IMR-90 (cell line): ENCODE measurements around the gene APLF. TPM values are rescaled to one million over a fixed set of nuclear protein-coding genes. Genes with fewer than 3 reads are reported as not detected.

Experiments used
- ATAC-seq: fragments of 200-7000 bp; cut with Tn5 transposase; 2 replicates; pipeline ENCODE4 v1.9.1; 2020; ENCODE audit warnings: low read depth, mild to moderate bottlenecking, moderate library complexity
- BruUV-seq: library from RNA; stranded (reverse); fragments of 400-500 nt; replicated peaks from 2 replicates; lab custom pipeline; 2021; lab: Mats Ljungman, UMichigan
- CTCF ChIA-PET: fragments of 300-600 bp; formaldehyde crosslinking; extraction: SDS; loops from one replicate; lab custom pipeline; 2021; ENCODE audit warnings: antibody characterized with exemption; lab: Yijun Ruan, JAX
- POLR2A ChIA-PET: fragments of 300-600 bp; sonication (Branson Sonifier 250); formaldehyde crosslinking; loops from one replicate; lab custom pipeline; 2022; ENCODE audit warnings: antibody characterized with exemption; ENCODE audit not compliant: unreplicated experiment; lab: Charles Lee
- DNase-seq: peaks from one replicate; pipeline ENCODE4 v3.0.0; 2013
- H2AFZ ChIP-seq: replicated peaks from 2 replicates; pipeline ENCODE3; 2013; ENCODE audit warnings: low read length, mild to moderate bottlenecking; ENCODE audit not compliant: poor library complexity
- H2AK5ac ChIP-seq: 2 replicates; pipeline ENCODE4 v1.6.1; 2013; ENCODE audit warnings: low read depth, low read length, inconsistent platforms
- H2AK9ac ChIP-seq: replicated peaks from 2 replicates; pipeline ENCODE3; 2013; ENCODE audit warnings: mild to moderate bottlenecking, low read depth, low read length, moderate library complexity; ENCODE audit not compliant: poor library complexity
- H2BK120ac ChIP-seq: 2 replicates; pipeline ENCODE4 v1.6.1; 2013; ENCODE audit warnings: low read depth, low read length, inconsistent platforms
- H2BK15ac ChIP-seq: 3 replicates; pipeline ENCODE4 v1.6.1; 2013; ENCODE audit warnings: low read depth, low read length, inconsistent platforms
- H2BK20ac ChIP-seq: 2 replicates; pipeline ENCODE4 v1.6.1; 2013; ENCODE audit warnings: low read depth, mild to moderate bottlenecking, inconsistent platforms, low read length, moderate library complexity
- H2BK5ac ChIP-seq: 2 replicates; pipeline ENCODE4 v1.6.1; 2013; ENCODE audit warnings: mild to moderate bottlenecking, low read depth, low read length, inconsistent platforms; ENCODE audit not compliant: poor library complexity, severe bottlenecking
- H3K14ac ChIP-seq: replicated peaks from 2 replicates; pipeline ENCODE4 v1.6.1; 2013; ENCODE audit warnings: low read depth, low read length, inconsistent platforms
- H3K18ac ChIP-seq: 2 replicates; pipeline ENCODE4 v1.6.1; 2013; ENCODE audit warnings: low read depth, low read length, control low read depth
- H3K23ac ChIP-seq: 2 replicates; pipeline ENCODE4 v1.6.1; 2013; ENCODE audit warnings: low read depth, low read length, inconsistent platforms
- H3K27ac ChIP-seq: 2 replicates; pipeline ENCODE4 v1.5.1; 2013; ENCODE audit warnings: mild to moderate bottlenecking, control low read depth, low read length; ENCODE audit not compliant: insufficient read depth
- H3K27me3 ChIP-seq: 2 replicates; pipeline ENCODE4 v1.6.1; 2013; ENCODE audit warnings: low read length; ENCODE audit not compliant: control insufficient read depth, insufficient read depth
- H3K36me3 ChIP-seq: 2 replicates; pipeline ENCODE4 v1.6.1; 2013; ENCODE audit warnings: low read length, mixed read lengths; ENCODE audit not compliant: control insufficient read depth, insufficient read depth
- H3K4ac ChIP-seq: 2 replicates; pipeline ENCODE4 v1.6.1; 2013; ENCODE audit warnings: low read depth, low read length, inconsistent platforms
- H3K4me1 ChIP-seq: 2 replicates; pipeline ENCODE4 v1.6.1; 2013; ENCODE audit warnings: low read length, mixed read lengths; ENCODE audit not compliant: control insufficient read depth, insufficient read depth
- H3K4me2 ChIP-seq: 2 replicates; pipeline ENCODE4 v1.6.1; 2013; ENCODE audit warnings: low read depth, mild to moderate bottlenecking, control low read depth, low read length, moderate library complexity
- H3K4me3 ChIP-seq: 2 replicates; pipeline ENCODE4 v1.5.1; 2013; ENCODE audit warnings: low read depth, mild to moderate bottlenecking, control low read depth, low read length, moderate library complexity; ENCODE audit not compliant: insufficient read depth
- H3K56ac ChIP-seq: 2 replicates; pipeline ENCODE4 v1.6.1; 2013; ENCODE audit warnings: low read length, inconsistent platforms; ENCODE audit not compliant: insufficient read depth; ENCODE audit errors: extremely low read depth
- H3K79me1 ChIP-seq, 2 experiments: 2 replicates each; pipeline ENCODE4 v1.6.1; 2013; ENCODE audit warnings: low read length in 2 of 2, inconsistent platforms in 1 of 2, low read depth in 1 of 2
- H3K9ac ChIP-seq: 2 replicates; pipeline ENCODE4 v1.6.1; 2013; ENCODE audit warnings: low read depth, low read length, control low read depth
- H3K9me1 ChIP-seq: 2 replicates; pipeline ENCODE4 v1.6.1; 2013; ENCODE audit warnings: low read length, inconsistent platforms; ENCODE audit not compliant: insufficient read depth
- H3K9me3 ChIP-seq: 2 replicates; pipeline ENCODE4 v1.6.1; 2013; ENCODE audit warnings: low read length; ENCODE audit not compliant: control insufficient read depth, insufficient read depth
- H4K20me1 ChIP-seq: 2 replicates; pipeline ENCODE4 v1.6.1; 2013; ENCODE audit warnings: low read length, inconsistent platforms; ENCODE audit not compliant: insufficient read depth
- H4K5ac ChIP-seq: 2 replicates; pipeline ENCODE4 v1.6.1; 2013; ENCODE audit warnings: mild to moderate bottlenecking, low read depth, low read length, control low read depth
- H4K8ac ChIP-seq, 2 experiments: 2 replicates each; pipeline ENCODE4 v1.6.1; 2013; ENCODE audit warnings: low read depth in 2 of 2, low read length in 2 of 2, control low read depth in 1 of 2, inconsistent platforms in 1 of 2
- H4K91ac ChIP-seq: 2 replicates; pipeline ENCODE4 v1.6.1; 2013; ENCODE audit warnings: low read depth, low read length, inconsistent platforms; ENCODE audit not compliant: insufficient read depth
- BHLHE40 ChIP-seq: fragments of 150-350 bp; IDR thresholded peaks from 2 replicates; pipeline ENCODE4 v1.6.1; 2016; ENCODE audit warnings: mild to moderate bottlenecking, low read depth, low read length
- CEBPB ChIP-seq: IDR thresholded peaks from 2 replicates; pipeline ENCODE4 v1.6.1; 2012; ENCODE audit warnings: low read depth, low read length, improper control_type of control experiment
- CHD1 ChIP-seq: IDR thresholded peaks from 2 replicates; pipeline ENCODE4 v1.6.1; 2012; ENCODE audit warnings: low read depth, low read length, improper control_type of control experiment
- MAFK ChIP-seq: IDR thresholded peaks from 2 replicates; pipeline ENCODE4 v1.6.1; 2012; ENCODE audit warnings: low read depth, low read length, improper control_type of control experiment
- NFE2L2 ChIP-seq: fragments of 150-350 bp; IDR thresholded peaks from 2 replicates; pipeline ENCODE4 v1.6.1; 2016; ENCODE audit warnings: low read depth, mild to moderate bottlenecking, low read length
- POLR2A ChIP-seq: IDR thresholded peaks from 2 replicates; pipeline ENCODE4 v1.6.1; 2012; ENCODE audit warnings: mild to moderate bottlenecking, low read depth, low read length
- RAD21 ChIP-seq: IDR thresholded peaks from 2 replicates; pipeline ENCODE4 v1.6.1; 2012; ENCODE audit warnings: low read length, improper control_type of control experiment
- RCOR1 ChIP-seq: IDR thresholded peaks from 2 replicates; pipeline ENCODE4 v1.6.1; 2012; ENCODE audit warnings: mild to moderate bottlenecking, low read length, improper control_type of control experiment; ENCODE audit not compliant: insufficient replicate concordance
- RFX5 ChIP-seq: IDR thresholded peaks from 2 replicates; pipeline ENCODE4 v1.8.0; 2012; ENCODE audit warnings: low read depth, mild to moderate bottlenecking, low read length, moderate library complexity
- SMC3 ChIP-seq: fragments of 150-350 bp; IDR thresholded peaks from 2 replicates; pipeline ENCODE4 v1.6.1; 2016; ENCODE audit warnings: low read depth, mild to moderate bottlenecking, antibody characterized with exemption, low read length, moderate library complexity
- WGBS, 2 experiments: methylation state at CpG; one replicate each; pipeline versions ENCODE4 v1.1.5 to v1.1.7; 2013; ENCODE audit warnings: missing lambda C conversion rate in 2 of 2; ENCODE audit not compliant: insufficient read length in 1 of 2; ENCODE audit errors: extremely low coverage in 2 of 2; 5-methylcytosine and 5-hydroxymethylcytosine counted together
- dilution Hi-C: fragments of 300-500 bp; cut with HindIII; formaldehyde crosslinking; loops from one replicate; pipeline ENCODE4 v1.14.3; 2018; ENCODE audit warnings: low sequenced_read_pairs; ENCODE audit not compliant: unreplicated experiment
- in situ Hi-C: fragments of 300-500 bp; cut with MboI; formaldehyde crosslinking; loops from 3 replicates; pipeline ENCODE4 v1.14.3; 2019; ENCODE audit warnings: low sequenced_read_pairs, inconsistent platforms, mixed read lengths
- intact Hi-C: fragments of 100-400 bp; cut with micrococcal nuclease; formaldehyde crosslinking; loops from 2 replicates; pipeline ENCODE4 v1.10.0; 2022
- polyA plus RNA-seq, 3 experiments: library from polyadenylated mRNA; depleted of rRNA; stranded (reverse); fragments of >200 nt; gene quantifications; 2 replicates each; pipeline ENCODE4 v1.2.3, GENCODE V29; 2012; ENCODE audit warnings: low replicate concordance in 1 of 3
- total RNA-seq: library from RNA; depleted of rRNA; stranded (reverse); fragments of >200 nt; gene quantifications from 2 replicates; pipeline ENCODE4 v1.2.3, GENCODE V29; 2012
- TF ChIP-seq, protein P1 (sequence below): fragments of 150-350 bp; IDR thresholded peaks from 2 replicates; pipeline ENCODE4 v1.6.1; 2017; ENCODE audit warnings: mild to moderate bottlenecking, antibody characterized with exemption, low read length, low read depth
- TF ChIP-seq, protein P2 (sequence below): conservative IDR thresholded peaks from 2 replicates; pipeline ENCODE4 v1.5.1; 2012; ENCODE audit warnings: mild to moderate bottlenecking, low read depth, low read length, improper control_type of control experiment

Gene APLF
- total and polyA plus RNA-seq, 2 of the 4 experiments (the other 2 are of a cell fraction) = 1.5 to 2.3 TPM

DNA sequence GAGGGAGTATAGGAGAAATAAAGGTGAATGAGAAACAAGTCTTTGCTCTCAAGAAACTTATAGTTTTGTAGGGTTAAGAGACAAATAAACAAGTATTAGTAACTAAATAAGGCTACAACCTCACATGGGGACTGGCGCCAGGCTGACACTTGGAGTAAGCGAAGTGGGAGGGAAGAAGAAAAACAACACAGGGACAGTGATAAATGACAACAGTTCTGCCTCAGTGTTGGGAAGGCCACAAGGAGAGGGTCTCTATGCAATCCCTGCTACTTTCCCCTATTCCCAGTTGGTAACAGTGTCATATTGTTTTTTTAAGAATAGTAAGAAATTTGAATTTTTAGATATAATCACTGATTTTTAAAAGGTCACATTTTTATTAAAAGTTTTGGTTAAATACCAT lies 4.0 kb downstream of the APLF start:
- dilution Hi-C loops = no loop called here
- ChIA-PET CTCF (no interaction called here), POLR2A (interaction anchor here (0.7 kb wide), 1 partner anchor 13 kb away, joined by 4 read pairs; no protein-coding TSS in a partner anchor)
- H3K23ac ChIP-seq = no peak overlapping the region
- H4K20me1 ChIP-seq = peaks cover 3% of the 10 kb centered on the region; the same call in 1 of the 2 replicates
- intact Hi-C loops = no loop called here
- H3K14ac ChIP-seq = no peak overlapping the region
- H2BK120ac ChIP-seq = no peak overlapping the region
- H4K5ac ChIP-seq = no peak overlapping the region
- 0 out of 2 replicates have a peak, but pooled peaks cover 2% of the 10 kb centered on the region for H3K9me1 ChIP-seq
- no peak overlapping the region for H3K4me2 ChIP-seq
- DNase-seq = no peak
- H2AK5ac ChIP-seq = no peak overlapping the region
- H2BK20ac ChIP-seq = no peak overlapping the region
- H3K4me1 ChIP-seq = peaks cover 2% of the 10 kb centered on the region; the same call in 1 of the 2 replicates
- no peak overlapping the region for H4K8ac ChIP-seq
- TF ChIP-seq MAFK (no peak), RFX5 (no peak), RAD21 (no peak), SMC3 (no peak), POLR2A (no peak), CEBPB (no peak), NFE2L2 (no peak), BHLHE40 (no peak), RCOR1 (no peak), CHD1 (no peak)
- TF ChIP-seq, protein P1, sequence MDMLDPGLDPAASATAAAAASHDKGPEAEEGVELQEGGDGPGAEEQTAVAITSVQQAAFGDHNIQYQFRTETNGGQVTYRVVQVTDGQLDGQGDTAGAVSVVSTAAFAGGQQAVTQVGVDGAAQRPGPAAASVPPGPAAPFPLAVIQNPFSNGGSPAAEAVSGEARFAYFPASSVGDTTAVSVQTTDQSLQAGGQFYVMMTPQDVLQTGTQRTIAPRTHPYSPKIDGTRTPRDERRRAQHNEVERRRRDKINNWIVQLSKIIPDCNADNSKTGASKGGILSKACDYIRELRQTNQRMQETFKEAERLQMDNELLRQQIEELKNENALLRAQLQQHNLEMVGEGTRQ = no peak
- TF ChIP-seq, protein P2, sequence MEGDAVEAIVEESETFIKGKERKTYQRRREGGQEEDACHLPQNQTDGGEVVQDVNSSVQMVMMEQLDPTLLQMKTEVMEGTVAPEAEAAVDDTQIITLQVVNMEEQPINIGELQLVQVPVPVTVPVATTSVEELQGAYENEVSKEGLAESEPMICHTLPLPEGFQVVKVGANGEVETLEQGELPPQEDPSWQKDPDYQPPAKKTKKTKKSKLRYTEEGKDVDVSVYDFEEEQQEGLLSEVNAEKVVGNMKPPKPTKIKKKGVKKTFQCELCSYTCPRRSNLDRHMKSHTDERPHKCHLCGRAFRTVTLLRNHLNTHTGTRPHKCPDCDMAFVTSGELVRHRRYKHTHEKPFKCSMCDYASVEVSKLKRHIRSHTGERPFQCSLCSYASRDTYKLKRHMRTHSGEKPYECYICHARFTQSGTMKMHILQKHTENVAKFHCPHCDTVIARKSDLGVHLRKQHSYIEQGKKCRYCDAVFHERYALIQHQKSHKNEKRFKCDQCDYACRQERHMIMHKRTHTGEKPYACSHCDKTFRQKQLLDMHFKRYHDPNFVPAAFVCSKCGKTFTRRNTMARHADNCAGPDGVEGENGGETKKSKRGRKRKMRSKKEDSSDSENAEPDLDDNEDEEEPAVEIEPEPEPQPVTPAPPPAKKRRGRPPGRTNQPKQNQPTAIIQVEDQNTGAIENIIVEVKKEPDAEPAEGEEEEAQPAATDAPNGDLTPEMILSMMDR = no peak
- no peaks in the 10 kb centered on the region for H3K36me3 ChIP-seq
- H3K79me1 ChIP-seq = peaks cover 5 to 9% of the 10 kb centered on the region in 2 experiments; a peak in 3 of 4 replicates
- no CpG with 5 or more reads among the region's 2 CpGs for WGBS, 2 experiments
- no peak overlapping the region for H2AK9ac ChIP-seq
- no peak overlapping the region for H3K56ac ChIP-seq
- H3K27me3 ChIP-seq = no peaks in the 10 kb centered on the region
- no peak overlapping the region for H2AFZ ChIP-seq
- H3K4ac ChIP-seq = no peak overlapping the region
- in situ Hi-C loops = no loop called here
- H4K91ac ChIP-seq = no peak overlapping the region
- no peak overlapping the region for H3K18ac ChIP-seq
- H2BK15ac ChIP-seq = no peak overlapping the region
- no peak overlapping the region for H3K4me3 ChIP-seq
- no peak overlapping the region for H2BK5ac ChIP-seq
- no peaks in the 10 kb centered on the region for H3K9me3 ChIP-seq
- BruUV-seq = no TSS peak
- no peak overlapping the region for H3K9ac ChIP-seq
- no peak overlapping the region for H3K27ac ChIP-seq
- ATAC-seq = no peak
